ENCODE measurements around the gene YPEL1. TPM values are rescaled to one million over a fixed set of nuclear protein-coding genes. Genes with fewer than 3 reads are reported as not detected.

The YPEL1 gene
- total and polyA plus RNA-seq, 2 of the 13 experiments (the other 11 are each of a cell fraction or from before 2014, with no cell fraction given): 0.33 to 2.5 TPM

GRCh38 chr22:21735200-21736083 is at the start of gene YPEL1 (continued):
- TF ChIP-seq, protein P1, sequence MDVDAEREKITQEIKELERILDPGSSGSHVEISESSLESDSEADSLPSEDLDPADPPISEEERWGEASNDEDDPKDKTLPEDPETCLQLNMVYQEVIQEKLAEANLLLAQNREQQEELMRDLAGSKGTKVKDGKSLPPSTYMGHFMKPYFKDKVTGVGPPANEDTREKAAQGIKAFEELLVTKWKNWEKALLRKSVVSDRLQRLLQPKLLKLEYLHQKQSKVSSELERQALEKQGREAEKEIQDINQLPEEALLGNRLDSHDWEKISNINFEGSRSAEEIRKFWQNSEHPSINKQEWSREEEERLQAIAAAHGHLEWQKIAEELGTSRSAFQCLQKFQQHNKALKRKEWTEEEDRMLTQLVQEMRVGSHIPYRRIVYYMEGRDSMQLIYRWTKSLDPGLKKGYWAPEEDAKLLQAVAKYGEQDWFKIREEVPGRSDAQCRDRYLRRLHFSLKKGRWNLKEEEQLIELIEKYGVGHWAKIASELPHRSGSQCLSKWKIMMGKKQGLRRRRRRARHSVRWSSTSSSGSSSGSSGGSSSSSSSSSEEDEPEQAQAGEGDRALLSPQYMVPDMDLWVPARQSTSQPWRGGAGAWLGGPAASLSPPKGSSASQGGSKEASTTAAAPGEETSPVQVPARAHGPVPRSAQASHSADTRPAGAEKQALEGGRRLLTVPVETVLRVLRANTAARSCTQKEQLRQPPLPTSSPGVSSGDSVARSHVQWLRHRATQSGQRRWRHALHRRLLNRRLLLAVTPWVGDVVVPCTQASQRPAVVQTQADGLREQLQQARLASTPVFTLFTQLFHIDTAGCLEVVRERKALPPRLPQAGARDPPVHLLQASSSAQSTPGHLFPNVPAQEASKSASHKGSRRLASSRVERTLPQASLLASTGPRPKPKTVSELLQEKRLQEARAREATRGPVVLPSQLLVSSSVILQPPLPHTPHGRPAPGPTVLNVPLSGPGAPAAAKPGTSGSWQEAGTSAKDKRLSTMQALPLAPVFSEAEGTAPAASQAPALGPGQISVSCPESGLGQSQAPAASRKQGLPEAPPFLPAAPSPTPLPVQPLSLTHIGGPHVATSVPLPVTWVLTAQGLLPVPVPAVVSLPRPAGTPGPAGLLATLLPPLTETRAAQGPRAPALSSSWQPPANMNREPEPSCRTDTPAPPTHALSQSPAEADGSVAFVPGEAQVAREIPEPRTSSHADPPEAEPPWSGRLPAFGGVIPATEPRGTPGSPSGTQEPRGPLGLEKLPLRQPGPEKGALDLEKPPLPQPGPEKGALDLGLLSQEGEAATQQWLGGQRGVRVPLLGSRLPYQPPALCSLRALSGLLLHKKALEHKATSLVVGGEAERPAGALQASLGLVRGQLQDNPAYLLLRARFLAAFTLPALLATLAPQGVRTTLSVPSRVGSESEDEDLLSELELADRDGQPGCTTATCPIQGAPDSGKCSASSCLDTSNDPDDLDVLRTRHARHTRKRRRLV (CRISPR knock-in tag; IDR thresholded peaks at IDR 0.05): no peak
- TF ChIP-seq, protein P2, sequence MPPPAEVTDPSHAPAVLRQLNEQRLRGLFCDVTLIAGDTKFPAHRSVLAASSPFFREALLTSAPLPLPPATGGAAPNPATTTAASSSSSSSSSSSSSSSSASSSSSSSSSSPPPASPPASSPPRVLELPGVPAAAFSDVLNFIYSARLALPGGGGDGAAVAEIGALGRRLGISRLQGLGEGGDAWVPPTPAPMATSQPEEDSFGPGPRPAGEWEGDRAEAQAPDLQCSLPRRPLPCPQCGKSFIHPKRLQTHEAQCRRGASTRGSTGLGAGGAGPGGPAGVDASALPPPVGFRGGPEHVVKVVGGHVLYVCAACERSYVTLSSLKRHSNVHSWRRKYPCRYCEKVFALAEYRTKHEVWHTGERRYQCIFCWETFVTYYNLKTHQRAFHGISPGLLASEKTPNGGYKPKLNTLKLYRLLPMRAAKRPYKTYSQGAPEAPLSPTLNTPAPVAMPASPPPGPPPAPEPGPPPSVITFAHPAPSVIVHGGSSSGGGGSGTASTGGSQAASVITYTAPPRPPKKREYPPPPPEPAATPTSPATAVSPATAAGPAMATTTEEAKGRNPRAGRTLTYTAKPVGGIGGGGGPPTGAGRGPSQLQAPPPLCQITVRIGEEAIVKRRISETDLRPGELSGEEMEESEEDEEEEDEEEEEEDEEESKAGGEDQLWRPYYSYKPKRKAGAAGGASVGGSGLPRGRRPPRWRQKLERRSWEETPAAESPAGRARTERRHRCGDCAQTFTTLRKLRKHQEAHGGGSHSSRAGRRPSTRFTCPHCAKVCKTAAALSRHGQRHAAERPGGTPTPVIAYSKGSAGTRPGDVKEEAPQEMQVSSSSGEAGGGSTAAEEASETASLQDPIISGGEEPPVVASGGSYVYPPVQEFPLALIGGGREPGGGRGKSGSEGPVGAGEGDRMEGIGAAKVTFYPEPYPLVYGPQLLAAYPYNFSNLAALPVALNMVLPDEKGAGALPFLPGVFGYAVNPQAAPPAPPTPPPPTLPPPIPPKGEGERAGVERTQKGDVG (CRISPR knock-in tag; IDR thresholded peaks at IDR 0.05; ENCODE audit: borderline replicate concordance): no peak
- no peak for TF ChIP-seq FOXK2 (IDR thresholded peaks at IDR 0.05)
- peak; percentile 78; the same call in 1 of the 2 replicates for TF ChIP-seq ZNF367 (CRISPR knock-in tag; IDR thresholded peaks at IDR 0.05; ENCODE audit: borderline replicate concordance)
- TF ChIP-seq ZNF496 (CRISPR knock-in tag; IDR thresholded peaks at IDR 0.05; ENCODE audit: insufficient replicate concordance): no peak
- TF ChIP-seq ZSCAN31 (CRISPR knock-in tag; IDR thresholded peaks at IDR 0.05; ENCODE audit: low read depth): peak; percentile 38; the same call in 1 of the 2 replicates
- 0 out of 2 replicates have a peak, but pooled peaks have one; percentile 50 for TF ChIP-seq MED1 (CRISPR knock-in tag; IDR thresholded peaks at IDR 0.05)
- TF ChIP-seq, protein P3, sequence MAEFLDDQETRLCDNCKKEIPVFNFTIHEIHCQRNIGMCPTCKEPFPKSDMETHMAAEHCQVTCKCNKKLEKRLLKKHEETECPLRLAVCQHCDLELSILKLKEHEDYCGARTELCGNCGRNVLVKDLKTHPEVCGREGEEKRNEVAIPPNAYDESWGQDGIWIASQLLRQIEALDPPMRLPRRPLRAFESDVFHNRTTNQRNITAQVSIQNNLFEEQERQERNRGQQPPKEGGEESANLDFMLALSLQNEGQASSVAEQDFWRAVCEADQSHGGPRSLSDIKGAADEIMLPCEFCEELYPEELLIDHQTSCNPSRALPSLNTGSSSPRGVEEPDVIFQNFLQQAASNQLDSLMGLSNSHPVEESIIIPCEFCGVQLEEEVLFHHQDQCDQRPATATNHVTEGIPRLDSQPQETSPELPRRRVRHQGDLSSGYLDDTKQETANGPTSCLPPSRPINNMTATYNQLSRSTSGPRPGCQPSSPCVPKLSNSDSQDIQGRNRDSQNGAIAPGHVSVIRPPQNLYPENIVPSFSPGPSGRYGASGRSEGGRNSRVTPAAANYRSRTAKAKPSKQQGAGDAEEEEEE (CRISPR knock-in tag; IDR thresholded peaks at IDR 0.05; ENCODE audit: borderline replicate concordance): no peak
- TF ChIP-seq PBX3 (CRISPR knock-in tag; IDR thresholded peaks at IDR 0.05; ENCODE audit: borderline replicate concordance): no peak
- TF ChIP-seq TOPORS (CRISPR knock-in tag; IDR thresholded peaks at IDR 0.05): peak; percentile 98
- TF ChIP-seq ZNF7 (CRISPR knock-in tag; IDR thresholded peaks at IDR 0.05): no peak
- no peak for TF ChIP-seq ZNF878 (CRISPR knock-in tag; IDR thresholded peaks at IDR 0.05)
- TF ChIP-seq CBFB (CRISPR knock-in tag; IDR thresholded peaks at IDR 0.05): no peak
- TF ChIP-seq, protein P4, sequence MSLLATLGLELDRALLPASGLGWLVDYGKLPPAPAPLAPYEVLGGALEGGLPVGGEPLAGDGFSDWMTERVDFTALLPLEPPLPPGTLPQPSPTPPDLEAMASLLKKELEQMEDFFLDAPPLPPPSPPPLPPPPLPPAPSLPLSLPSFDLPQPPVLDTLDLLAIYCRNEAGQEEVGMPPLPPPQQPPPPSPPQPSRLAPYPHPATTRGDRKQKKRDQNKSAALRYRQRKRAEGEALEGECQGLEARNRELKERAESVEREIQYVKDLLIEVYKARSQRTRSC (CRISPR knock-in tag; IDR thresholded peaks at IDR 0.05; ENCODE audit: low read depth): no peak
- no peak for TF ChIP-seq HNRNPK (IDR thresholded peaks at IDR 0.05; ENCODE audit: low read depth, low read length, poor library complexity, severe bottlenecking)
- no peak for TF ChIP-seq MZF1 (CRISPR knock-in tag; IDR thresholded peaks at IDR 0.05; ENCODE audit: borderline replicate concordance)

Measured in HepG2 (cell line).